ENCODE results near the gene TTLL7.

- no peak for TF ChIP-seq CTCF (IDR thresholded peaks at IDR 0.05)
- no peak for TF ChIP-seq POLR2A (IDR thresholded peaks at IDR 0.05)
- no peak for TF ChIP-seq POLR2AphosphoS5 (IDR thresholded peaks at IDR 0.05; ENCODE audit: insufficient read depth in 1 of 2, low read depth in 1 of 2)
These were observed 7.7 kb upstream of the TTLL7 start for GRCh38 chr1:84006591-84006990.

Data from vagina (tissue), 2 donors.